Measurements from ENCODE around the gene PACS2.

PACS2 gene

GRCh38 chr14:105389534-105389933 is 75.0 kb downstream of the PACS2 start:
- DNase-seq, result no peak

GRCh38 chr14:105389976-105390848 is 75.7 kb downstream of the PACS2 start:
- no peak for DNase-seq

DNA sequence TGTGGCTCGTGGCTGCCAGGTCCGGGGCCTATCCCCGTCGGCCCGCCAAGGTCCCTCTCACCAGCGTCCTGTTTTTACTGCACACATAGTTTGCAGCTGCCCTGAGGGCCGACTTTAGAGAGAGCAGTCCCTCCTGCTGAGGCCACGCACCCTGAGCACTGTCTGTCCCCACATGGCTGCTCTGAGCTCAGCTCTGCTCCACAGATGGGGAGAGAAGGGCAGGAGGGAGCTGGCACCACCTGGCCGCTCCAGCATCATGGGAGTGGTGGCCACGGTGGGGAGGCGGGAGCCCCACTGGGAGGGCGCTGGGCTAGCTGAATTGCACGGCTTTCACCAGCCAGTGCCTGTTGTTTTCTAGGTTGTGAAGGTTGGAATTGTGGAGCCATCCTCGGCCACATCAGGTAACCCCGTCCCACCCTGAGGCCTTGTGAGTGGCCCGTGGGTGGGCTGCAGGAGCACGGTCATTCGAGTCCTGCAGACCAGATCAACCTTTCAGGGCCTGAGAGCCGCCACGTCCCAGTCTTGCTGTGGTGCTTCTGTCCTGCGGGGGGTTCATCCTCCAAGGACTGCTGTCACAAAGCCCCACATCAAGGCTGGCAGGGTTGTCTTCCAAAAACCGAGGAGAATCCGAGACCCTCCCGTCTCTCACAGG is 76.4 kb downstream of the PACS2 start:
- no peak for DNase-seq

DNA sequence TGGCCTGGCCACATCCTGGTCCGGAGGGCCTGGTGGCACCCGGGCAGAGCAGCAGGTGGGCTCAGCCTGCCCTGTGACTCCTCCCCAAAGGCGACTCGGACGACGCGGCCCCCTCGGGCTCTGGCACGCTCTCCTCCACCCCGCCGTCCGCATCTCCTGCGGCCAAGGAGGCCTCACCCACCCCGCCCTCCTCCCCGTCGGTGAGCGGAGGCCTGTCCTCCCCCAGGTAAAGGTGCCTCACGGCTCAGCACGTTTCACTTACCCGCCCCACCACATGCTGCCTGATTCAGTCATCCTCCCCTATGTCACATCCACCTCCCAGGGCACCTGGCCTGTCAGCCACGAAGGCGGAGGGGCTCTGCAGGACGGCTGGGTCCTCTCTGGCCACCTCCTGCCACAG is 77.0 kb downstream of the PACS2 start:
- DNase-seq, result no peak

- no peak for DNase-seq
These were observed 77.9 kb downstream of the PACS2 start for GRCh38 chr14:105392131-105393090.

GRCh38 chr14:105393151-105393550 is 78.6 kb downstream of the PACS2 start:
- no peak for DNase-seq

DNA sequence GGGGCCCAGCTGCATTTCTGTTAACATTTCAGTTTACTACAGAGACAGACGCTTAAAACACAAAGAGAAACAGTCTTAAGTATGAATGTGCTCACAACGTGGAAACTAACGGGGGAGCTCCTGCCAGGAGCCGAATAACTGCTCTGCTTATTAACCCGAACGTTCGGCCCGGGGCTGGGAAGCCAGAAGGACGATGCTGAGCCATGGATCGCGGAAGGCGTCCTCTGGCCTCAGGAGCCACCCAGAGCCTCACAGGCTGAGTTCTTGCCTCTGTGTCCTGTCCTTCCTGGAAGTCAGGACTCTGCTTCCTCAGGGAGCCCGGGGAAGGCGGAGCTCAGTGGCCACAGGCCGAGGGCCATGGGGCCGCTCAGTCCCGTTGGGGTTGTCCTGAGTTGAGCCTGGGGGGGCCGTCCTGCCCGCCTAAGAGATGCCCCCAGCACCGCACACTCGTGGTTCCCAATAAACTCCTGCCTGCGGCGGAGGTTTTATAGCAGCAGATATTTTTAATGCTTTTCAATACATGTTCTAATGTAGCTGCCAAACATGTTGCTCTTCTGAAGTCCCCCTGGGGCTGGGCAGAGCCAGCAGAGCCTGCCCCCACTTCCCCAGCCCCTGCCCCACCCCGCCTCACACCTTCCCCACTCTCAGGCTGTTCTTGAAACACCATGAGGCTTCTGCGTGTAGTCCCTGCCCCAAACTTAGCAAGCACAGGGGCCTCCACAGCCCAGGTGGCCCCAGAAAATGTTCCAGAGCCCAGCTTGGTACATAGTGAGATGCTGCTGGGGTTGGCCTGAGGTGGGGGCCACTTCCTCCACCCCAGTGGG is 80.4 kb downstream of the PACS2 start:
- no peak for DNase-seq

DNA sequence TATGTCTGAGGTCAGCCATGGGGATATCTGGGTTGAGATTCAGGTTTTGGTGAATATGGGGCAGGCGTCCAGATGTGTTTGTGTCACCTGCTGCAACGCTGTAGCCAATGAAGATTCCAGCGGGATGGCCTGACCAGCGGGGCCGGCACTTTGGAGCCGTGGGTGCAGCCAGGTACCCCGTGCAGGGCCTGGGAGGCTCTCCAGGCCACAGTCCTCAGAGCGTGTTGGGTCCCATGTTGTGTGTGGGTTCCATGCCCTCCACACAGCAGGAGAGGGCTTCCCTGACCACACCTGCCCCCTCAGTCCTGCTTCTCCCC is 80.9 kb downstream of the PACS2 start:
- DNase-seq, result no peak

DNA sequence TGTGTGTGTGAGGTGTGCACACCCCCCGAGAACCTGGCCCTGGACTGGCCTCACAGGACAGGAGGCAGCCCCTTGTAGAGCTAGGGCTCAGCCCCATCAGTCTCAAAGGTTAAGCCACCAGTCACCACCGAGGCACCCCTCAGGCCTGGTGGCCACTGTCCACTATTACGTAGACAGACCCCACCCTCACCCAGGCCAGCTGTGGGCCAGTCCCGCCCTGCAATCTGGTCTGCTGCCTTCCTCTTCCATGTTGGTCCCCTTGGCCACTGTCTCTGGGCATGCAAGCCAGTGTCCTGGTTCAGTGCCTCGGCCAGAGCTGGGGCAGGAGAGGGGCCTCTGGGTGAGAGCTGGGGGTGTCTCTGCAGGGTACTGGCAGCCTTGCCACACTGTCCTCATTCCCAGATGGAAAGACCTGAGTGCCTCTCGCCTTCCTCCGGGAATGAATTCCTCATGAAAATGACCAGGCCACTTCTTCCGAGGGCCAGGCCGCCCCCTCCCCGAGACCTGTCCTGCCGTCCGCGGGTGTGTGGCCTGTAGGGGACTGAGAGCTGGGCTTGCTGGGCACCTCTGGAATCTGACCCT is 82.9 kb downstream of the PACS2 start:
- no peak for DNase-seq

DNA sequence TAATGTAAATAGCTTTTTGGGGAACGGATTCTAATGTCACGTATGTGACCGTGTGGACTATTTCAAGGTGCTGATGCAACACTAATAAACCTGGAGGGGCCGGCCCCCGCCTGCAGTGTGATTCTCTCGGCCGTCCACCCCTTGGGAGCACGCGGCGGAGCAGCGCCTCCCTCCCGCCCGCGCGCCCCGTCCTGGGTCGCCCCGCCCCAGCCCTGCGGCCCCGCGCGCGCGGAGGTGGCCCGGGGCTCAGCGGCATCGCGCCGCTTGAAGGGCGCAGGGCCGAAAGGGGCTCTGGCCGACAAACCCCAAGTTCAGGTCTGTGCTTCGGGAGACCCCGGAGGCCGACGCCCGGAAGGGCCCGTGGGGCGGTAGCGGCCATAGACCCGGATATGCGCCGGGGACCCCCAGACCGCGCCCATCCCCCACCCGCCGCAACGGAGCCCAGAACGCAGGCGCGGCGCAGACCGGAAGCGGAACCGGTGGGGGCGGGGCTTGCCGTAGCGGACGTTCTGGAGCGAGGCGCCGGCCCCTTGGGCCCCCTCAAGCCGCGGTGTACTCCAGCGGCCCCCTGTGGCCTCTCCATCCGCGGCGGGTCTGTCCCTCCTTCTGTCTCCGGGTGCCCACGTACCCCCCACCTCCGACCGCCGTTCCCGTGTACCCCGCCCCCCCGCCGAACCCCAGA is 83.6 kb downstream of the PACS2 start, which contains the start of gene TEX22:
TEX22 (plus strand) TSS at position 495 of the 682 bp plus-strand sequence. CDS start 803 bp downstream, outside the sequence.
- no peak for DNase-seq

DNA sequence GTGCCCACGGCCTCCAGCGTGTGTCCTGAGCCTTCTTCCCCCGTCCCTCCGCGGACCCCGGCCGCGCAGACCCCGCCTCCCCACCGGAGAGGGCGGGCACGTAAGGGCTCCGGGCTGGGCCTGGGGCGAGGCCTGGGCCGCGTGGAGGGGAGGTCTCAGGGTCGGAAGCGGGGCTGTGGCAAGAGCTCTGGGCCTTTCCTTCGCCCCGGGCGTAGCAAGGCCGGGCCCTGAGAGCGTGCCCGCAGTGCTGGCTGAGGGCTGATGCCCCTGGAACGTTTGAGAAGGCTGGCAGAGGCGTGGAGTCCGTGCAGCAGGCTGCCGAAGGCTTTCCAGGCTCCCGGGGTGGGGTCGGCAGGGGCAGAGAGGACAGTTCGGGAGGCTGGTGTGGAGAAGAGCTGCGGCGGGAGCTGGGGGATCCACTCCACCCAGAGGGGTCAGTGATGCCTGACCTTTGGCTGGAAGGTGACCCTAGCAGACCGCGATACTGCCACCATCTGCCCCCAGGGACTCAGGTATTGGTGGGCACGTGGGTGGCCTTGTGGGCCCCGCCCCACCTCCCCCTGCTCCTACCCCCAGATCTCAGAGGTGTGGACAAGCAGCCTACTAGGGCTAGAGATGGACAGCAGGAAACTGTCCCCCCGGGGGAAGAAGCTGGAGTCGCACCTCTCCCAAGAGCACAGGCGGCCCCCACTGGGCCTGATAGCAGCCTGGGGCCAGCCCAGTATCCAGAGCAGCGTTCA is 84.3 kb downstream of the PACS2 start:
- no peak for DNase-seq

GRCh38 chr14:105399466-105399775 is 84.9 kb downstream of the PACS2 start:
- no peak for DNase-seq

- no peak for DNase-seq
These were observed 85.5 kb downstream of the PACS2 start for GRCh38 chr14:105400016-105400415.

GRCh38 chr14:105401699-105402098 is 87.2 kb downstream of the PACS2 start:
- DNase-seq, result no peak

GRCh38 chr14:105408592-105408991 is 94.0 kb downstream of the PACS2 start:
- DNase-seq, result no peak

DNA sequence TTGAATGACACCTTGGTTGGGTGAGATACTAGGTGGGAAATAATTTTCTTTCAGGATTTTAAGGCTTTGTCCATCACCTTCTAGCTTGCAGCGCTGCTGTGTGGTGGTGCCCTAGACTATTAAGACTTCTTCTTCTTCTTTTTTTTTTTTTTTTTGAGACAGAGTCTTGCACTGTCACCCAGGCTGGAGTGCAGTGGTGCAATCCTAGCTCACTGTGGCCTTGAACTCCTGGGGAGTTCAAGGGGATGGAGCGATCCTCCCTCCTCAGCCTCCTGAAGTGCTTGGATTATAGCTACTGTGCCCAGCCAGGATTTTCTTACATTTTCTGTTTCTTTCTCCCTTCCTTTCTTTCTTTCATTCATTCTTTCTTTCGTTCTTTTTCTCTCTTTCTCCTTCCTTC is 94.8 kb downstream of the PACS2 start:
- no peak for DNase-seq

DNA sequence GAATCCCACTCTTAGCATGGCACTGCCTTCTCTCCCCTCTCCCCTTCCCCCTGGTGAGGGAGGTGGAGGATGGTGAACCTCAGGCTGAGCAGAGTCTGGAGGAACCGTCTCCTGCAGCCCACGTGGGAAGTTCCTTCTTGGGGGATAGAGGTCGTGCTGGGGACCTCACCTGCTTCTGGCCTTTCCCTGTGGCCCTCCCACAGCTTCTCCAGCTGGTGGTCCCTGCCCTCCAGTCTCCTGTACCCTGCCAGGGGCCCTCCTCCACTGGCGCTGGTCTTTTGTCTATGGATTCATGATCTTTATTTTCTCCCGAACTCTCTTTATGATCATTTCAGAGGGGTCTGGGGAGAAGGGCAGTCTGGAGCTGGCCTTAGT is 96.1 kb downstream of the PACS2 start:
- DNase-seq, result no peak

DNA sequence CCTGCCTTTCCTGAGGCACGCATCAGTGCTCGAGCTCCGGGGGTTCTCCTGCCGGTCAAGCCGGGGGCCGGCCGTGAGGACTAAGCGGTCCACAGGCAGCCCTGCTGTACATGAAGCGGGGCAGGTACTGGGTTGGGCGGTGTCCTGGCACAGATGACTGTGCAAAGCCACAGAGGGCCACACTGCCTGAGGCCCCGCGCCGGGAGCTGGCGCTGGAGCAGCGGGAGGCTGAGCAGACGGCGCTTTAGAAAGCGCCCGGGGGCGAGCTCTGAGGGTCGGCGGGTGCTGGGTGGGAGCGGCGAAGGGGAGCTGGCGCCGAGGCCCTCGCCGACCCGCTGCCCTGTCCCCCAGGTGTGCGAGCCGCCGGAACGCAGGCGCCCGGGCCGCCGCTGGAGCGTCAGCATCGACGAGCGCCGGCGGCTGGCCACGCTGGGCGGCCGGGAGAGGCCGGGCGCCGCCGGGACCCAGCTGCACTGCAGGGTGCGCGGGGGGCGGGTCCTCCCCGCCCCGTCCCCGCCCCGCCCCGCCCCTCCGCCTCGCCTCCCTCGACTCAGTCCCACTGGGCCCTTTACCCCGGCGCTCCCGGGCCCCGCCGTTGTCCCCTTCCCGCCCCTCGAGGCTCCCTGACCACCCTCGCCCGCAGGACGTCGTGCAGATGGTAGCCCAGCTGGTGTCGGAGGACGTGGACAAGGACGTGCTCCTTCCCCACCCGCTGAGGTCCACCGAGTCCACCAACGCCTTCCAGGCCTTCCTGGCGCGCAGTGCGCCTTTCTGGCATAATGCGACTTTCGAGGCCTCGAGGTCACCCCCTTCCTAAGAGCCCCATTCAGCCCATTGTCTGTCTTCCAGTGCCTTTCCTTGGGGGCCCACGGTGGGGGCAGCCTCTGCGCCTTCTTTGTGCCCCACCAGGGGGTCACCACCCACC is 96.7 kb downstream of the PACS2 start:
- no peak for DNase-seq

- no peak for DNase-seq
These were observed 97.6 kb downstream of the PACS2 start for GRCh38 chr14:105411985-105412770.

Data from GOT3 (cell line).